ENCODE results near the gene ZHX3.

Gene ZHX3

GRCh38 chr20:41232973-41233926 is 84.3 kb downstream of the ZHX3 start:
- DNase-seq (ENCODE audit: insufficient read length, low spot score) (no peak), FAIRE-seq (no peak)

- DNase-seq (ENCODE audit: insufficient read length, low spot score) (no peak), FAIRE-seq (no peak)
Observed at GRCh38 chr20:41231136-41231535, 86.4 kb downstream of the ZHX3 start.

DNA sequence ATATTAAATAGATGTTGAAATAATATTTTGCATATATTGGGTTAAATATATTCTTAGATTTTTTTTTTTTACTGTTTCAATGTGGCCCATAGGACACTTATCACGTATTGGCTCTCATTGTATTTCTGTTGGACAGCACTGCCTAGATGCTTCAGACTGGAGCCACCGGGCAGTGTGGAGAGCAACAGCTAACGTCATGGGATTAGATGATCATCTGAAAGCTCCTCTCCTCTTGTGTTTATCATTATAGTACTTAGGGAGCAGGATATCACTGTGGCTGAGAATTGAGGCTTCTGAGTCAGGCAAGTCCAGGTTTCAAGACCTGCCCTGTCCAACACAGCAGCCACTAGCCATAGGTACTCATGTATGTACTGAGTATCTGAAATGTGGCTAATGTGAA is 87.4 kb downstream of the ZHX3 start:
- DNase-seq (ENCODE audit: insufficient read length, low spot score) (no peak), FAIRE-seq (no peak)

DNA sequence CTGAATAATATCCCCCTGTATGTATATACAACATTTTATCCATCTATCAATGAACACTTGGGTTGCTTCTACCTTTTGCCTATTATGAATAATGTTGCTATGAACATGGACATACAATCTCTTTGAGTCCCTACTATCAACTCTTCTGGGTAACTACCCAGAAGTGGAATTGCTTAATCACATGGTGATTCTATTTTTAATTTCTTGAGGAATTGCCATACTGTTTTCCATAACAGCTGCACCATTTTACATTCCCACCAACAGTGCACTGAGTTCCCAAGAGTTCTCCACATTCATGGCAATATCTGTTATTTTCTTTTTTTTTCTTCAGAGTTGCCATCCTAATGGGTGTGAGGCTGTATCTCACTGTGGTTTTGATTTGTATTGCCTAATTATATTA is 88.3 kb downstream of the ZHX3 start:
- no peak for FAIRE-seq
- no peak for DNase-seq (ENCODE audit: insufficient read length, low spot score)

DNA sequence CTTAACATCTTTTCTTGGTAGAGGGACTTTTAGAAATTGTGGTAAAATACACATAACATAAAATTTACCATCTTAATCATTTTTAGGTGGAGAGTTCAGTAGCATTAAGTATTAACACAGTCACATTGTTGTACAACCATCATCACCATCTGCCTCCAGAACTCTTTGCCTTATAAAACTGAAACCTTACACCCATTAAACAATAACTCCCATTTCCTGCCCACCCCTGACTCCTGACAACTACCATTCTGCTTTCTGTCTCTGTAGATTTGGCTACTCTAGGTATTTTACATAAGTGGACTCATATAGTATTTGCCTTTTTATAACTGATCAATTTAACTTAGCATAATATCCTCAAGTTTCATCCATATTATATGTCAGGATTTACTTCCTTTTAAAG is 88.7 kb downstream of the ZHX3 start:
- peak; percentile 5 for DNase-seq (ENCODE audit: insufficient read length, low spot score)
- FAIRE-seq = peak; percentile 79

- FAIRE-seq (no peak), DNase-seq (ENCODE audit: insufficient read length, low spot score) (no peak)
Observed at GRCh38 chr20:41226426-41226825, 91.1 kb downstream of the ZHX3 start.

DNA sequence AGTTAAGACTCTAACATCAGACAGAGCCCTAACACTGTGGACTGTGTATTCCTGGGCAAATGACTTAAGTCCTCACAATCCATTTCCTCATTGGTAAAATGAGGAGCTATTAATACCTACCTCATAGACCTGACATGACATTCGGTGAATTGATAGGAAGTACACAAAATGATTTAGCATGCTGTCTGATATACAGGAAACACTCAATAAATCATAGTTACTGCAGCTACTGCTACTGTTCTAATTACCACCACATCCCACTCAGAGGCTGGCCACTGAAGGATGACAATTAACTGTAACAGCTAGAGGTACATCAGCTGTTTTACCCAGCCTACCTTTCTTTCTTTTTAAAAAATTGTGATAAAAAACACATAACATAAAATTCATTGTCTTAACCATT is 92.4 kb downstream of the ZHX3 start:
- no peak for FAIRE-seq

GRCh38 chr20:41224281-41224680 is 93.2 kb downstream of the ZHX3 start:
- DNase-seq (ENCODE audit: insufficient read length, low spot score) (no peak), FAIRE-seq (no peak)

More for the DNA sequence above, 92.4 kb downstream of the ZHX3 start:
- DNase-seq (ENCODE audit: insufficient read length, low spot score) = no peak

DNA sequence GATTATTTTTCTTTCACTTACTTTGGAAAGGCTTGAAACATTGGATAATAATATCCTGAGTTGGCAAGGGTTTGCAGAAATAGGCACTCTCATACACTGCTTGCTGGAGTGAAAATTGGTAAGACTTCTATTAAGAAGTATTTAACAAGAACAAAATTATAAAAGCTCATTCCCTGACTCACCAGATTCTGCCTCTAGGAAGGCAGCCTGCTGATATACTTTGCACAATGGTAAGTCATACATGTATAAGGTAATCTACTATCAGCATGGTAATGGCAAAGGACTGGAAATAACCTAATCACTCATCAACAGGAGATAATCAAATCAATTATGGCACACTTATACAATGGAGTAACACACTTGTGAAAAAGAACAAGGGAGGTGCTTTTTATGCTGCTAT is 94.4 kb downstream of the ZHX3 start:
- FAIRE-seq = no peak
- DNase-seq (ENCODE audit: insufficient read length, low spot score) = no peak

- no peak for FAIRE-seq
- DNase-seq (ENCODE audit: insufficient read length, low spot score) = no peak
Observed at GRCh38 chr20:41222703-41223102, 94.8 kb downstream of the ZHX3 start.

DNA sequence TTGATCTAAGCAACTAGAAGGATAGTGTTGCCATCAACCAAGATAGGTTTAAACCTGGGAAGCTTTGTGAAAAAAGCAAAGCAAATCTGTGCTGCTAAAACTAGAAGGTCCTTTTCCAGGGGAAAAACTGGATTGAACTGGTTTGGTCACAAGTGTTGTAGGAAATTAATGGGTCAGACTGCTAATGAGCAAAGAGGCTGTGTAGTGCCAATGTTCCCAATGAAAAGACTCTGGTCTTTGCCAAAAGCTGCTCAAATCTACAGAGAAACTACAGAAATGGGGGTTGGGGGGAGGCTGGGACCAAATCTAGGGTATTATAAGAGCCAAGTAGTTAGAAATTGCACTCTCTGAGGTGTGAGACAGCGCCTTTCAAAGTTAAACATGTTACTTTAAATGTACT is 95.2 kb downstream of the ZHX3 start:
- no peak for FAIRE-seq
- no peak for DNase-seq (ENCODE audit: insufficient read length, low spot score)

DNA sequence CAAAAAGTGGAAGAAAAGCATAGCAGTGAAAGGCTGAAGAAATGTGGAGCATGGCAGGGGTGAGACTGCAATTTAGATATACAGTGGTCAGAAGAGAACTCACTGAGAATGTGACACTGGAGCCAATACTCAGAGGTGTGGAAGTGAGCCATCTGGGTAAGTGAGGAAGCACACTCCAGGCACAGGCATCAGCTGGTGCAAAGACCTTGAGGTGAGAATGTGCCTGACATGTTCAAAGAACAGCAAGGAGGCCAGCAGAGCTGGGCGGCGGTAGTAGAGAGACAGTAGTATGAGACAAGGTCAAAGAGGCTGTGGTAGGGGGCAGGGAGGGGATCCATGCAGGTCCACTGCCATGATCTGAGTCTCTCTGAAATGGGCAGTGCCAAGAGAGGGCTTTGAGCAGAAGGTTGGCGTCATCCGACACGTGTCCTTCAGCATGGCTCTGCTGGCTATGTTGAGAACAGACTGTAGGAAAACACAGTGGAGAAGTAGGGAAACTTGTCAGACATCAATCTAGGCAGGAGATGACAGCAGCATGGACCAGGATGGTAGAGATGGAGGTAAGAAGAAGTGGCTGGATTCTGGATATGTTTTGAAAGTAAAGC is 95.8 kb downstream of the ZHX3 start:
- DNase-seq (ENCODE audit: insufficient read length, low spot score) (no peak), FAIRE-seq (no peak)

DNA sequence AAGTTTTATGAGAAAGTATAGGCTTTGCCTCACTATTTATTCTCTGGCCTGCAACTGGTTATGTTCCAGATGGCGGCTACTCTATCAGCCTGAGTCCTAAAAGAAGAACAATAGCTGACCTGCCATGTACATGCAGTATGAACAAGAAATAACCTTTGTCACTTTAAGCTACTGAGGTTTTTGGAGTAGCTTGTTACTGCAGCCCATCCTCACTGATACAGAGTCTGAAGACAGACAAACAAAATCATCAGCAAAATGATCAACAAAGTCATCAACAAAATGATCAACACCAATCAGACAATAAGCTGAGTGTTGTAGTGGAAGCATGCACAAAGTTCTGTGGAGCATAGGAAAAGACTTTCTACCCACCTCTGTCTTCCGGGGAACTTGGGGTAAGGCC is 97.7 kb downstream of the ZHX3 start:
- FAIRE-seq (no peak), DNase-seq (ENCODE audit: insufficient read length, low spot score) (no peak)

DNA sequence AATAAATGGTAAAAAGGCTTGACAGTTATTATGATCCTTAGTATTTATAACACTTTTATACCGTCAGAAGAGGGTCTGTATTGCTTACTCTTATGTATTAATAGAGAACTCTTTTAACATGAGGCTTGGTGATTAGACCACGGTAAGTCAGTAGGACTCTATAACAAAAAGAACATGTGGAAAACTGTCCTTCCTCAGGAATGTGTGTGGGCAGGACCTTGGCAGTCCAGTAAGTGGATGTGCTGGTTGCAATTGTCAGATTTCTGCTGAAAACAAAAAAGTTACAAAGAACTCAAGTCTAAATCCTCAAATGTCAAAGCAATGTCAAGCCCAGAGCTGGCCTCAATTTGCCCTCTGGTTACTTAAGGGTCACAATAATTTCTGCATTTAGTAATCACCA is 99.1 kb downstream of the ZHX3 start:
- no peak for FAIRE-seq

DNA sequence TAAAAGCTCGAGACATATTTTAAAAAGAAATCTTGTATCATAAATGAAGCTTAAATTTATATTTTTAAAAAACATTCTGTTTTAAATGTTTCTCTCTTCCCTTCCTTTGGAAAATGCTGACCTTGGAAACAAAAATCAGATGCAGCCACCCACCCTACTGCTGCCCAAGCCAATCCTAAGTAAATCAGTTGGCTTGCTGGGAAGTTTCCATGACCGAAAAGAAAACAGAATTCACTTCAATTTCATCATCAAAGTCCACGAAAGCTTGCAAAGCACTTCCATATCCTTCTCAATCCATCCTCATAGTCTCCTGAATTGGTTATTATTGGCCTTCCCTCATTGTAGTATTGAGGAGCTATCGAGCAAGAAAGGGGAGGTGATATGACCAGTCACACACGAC is 100.1 kb downstream of the ZHX3 start:
- DNase-seq (ENCODE audit: insufficient read length, low spot score) (no peak), FAIRE-seq (no peak)

More for the DNA sequence above, 99.1 kb downstream of the ZHX3 start:
- no peak for DNase-seq (ENCODE audit: insufficient read length, low spot score)

DNA sequence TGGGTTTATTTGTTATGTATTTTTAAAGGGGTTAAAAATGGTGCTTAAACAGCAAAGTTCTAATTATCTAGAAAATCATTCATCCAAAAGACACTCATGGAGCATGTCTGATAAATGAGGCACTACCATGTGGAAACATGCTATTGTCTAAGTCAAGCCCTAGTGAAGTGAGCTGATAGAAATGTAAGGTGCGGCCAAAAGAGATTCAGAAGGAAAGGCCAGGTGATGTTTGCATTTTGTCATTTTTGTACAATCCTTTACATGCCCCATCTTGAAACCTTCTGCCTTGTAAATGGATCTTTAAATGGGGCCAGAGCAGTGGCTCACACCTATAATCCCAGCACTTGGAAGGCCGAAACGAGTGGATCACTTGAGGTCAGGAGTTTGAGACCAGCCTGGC is 102.9 kb downstream of the ZHX3 start:
- DNase-seq (ENCODE audit: insufficient read length, low spot score) (no peak), FAIRE-seq (no peak)

DNA sequence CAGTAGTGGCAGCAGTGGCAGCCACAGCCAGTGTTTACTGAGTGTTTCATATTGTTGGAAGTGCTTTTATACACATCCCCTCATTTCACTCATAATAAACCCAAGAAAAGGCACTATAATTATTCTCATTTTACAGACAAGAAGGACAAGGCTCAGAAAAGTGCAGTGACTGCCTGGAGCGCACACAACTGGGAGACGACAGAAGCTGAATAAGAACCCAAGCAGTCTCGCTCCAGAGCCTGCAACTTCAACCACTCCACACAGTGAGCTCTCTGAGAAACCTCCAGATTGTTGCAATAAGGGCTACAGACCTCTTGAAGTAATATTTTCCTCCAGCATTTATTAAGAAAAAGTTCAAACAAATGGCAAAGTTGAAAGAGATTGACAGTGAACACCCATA is 103.3 kb downstream of the ZHX3 start:
- no peak for FAIRE-seq
- DNase-seq (ENCODE audit: insufficient read length, low spot score) = no peak

GRCh38 chr20:41213150-41213820 is 104.2 kb downstream of the ZHX3 start:
- FAIRE-seq = no peak
- DNase-seq (ENCODE audit: insufficient read length, low spot score) = no peak

DNA sequence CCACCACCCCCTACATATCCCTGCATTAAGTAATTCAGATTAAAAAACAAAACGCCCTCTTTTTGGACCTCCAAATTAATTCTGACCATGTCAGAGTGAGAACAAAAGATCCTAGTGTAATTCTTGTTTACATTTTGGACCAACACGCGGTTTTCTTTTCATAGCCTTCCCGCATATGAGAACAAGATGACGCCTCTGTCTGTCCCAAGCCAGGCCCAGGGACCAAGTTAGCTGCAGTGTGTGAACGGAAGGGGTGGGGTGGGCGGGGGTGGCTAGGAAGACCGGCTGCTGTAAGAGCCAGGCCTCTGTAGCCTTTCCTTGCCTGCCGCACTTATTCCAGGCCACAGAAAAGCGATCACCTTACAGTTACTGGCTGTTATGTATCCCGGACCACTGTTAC is 112.2 kb downstream of the ZHX3 start:
- DNase-seq (ENCODE audit: insufficient read length, low spot score) (no peak), FAIRE-seq (no peak)

DNA sequence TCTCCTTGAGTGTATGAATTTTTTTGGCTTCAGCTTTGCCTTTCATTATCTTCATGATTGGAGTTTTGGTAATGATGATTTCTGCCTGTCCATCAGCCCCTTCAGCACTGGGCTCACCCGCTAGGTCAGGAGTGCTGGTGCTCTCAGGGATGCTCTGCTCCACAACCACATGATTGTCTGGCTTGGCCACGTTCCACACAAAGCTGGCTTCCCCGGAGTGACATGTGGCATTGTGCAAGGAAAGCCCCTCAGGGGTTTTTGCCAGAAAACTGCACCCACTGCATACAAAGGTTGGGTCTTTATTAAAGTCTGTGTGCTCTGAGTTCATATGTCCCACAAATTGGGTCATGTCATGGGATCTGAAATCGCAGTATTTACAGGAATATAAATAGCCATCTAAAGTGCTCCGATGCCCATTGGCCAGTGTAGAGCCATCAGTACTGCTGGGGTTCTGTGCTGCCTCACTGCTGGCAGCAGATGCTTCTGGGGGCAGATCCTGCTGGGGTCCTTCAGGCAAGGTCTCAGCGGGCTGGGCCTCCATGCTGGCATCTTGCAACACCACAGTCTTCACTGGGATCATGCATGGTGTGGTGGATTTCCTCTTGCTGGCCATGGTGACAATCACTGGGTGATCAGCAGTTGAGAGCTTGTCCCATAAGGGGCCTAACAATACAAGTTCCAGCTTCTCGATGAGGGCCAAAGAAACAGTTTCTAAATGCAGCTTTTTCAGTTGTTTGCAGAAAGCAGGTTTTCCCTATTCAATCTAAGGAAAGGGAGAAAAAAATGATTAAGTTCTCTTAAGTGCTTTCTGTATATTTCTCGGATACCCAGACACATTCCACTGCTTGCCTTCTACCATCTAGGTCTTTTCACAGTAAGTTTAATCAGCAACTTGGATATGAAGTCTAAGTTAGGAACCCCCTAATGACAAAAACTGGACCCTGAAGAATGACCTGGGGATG is 112.9 kb downstream of the ZHX3 start:
- FAIRE-seq (no peak), DNase-seq (ENCODE audit: insufficient read length, low spot score) (no peak)

DNA sequence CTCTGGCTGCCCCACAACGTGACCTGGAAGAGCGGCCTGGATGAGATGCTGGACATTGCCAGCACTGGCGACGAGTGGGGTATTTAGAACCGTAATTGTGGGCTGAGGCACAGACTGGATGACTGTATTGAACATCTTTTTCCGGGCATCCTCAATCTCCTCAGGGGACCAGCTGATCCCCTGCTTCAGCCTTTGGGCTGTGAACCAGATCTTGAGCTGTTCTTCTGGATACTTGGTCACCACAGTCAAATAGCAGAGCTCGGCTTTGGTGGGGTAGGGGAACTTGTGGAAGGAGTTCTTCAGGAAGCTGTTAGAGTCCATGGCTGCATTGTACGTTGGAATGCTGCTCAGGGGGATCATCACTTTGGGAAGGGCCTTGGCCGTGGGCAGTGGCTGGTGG is 113.9 kb downstream of the ZHX3 start:
- FAIRE-seq (no peak), DNase-seq (ENCODE audit: insufficient read length, low spot score) (no peak)
